Myocyte (in vitro differentiated cells): ENCODE data around the gene MAGOHB. TPM values are rescaled to one million over a fixed set of nuclear protein-coding genes. Genes with fewer than 3 reads are reported as not detected.
"Not testable (repeated sequence)": the region's sequence is repeated elsewhere in the genome, so short reads cannot be mapped to it uniquely, and the experiment has no call there.

Experiments
- DNase-seq: peaks from one replicate; pipeline ENCODE4 v3.0.0-alpha.2; 2012; ENCODE audit warnings: low read depth
- polyA plus RNA-seq: library from polyadenylated mRNA; unstranded; fragments of >200 nt; gene quantifications from one replicate; pipeline ENCODE4 v1.2.1, GENCODE V29; 2012; ENCODE audit warnings: missing spikeins
- total RNA-seq: library from RNA; depleted of rRNA; stranded (reverse); fragments of >200 nt; gene quantifications from 2 replicates; pipeline ENCODE4 v1.2.3, GENCODE V29; 2014

Gene MAGOHB
- total RNA-seq, result 19.4 and 24.0 TPM in 2 replicates
- polyA plus RNA-seq, result 24.2 TPM

- DNase-seq, result peak; percentile 99
Measured at GRCh38 chr12:10613349-10614055, at the start of gene MAGOHB. MAGOHB (minus strand) TSS chr12:10613609; CDS start chr12:10613532, 77 bp downstream.

DNA sequence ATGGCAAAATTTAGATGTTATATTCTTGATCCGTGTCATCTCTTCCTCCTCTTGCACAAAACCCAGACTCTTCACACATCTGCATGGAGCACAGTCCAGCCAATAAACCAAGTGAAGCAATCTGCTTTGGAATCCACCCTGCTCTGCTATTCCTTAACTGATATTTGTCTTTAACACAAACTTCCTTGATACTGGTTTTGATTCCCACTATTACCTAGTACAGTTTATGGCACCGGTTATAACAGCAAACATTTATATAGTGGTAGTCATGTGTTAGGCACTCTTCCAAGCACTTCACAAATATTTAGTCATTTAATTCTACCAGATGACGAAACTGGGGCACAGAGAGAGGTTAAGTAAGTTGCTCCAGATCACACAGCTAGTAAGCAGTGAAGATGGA lies 47.9 kb upstream of the MAGOHB start:
- no peak for DNase-seq

DNA sequence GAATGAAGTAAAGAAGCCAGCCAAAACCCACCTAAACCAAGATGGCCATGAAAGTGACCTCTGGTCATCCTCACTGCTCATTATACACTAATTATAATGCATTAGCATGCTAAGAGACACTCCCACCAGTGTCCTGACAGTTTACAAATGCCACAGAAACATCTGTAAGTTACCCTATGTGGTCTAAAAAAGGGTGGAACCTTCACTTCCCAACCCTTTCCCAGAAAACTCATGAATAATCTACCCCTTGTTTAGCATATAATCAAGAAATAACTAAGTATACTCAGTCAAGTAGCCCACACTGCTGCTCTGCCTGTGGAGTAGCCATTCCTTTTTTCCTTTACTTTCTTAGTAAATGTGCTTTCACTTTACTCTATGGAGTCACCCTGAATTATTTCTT lies 40.6 kb upstream of the MAGOHB start:
- DNase-seq, result no peak

DNA sequence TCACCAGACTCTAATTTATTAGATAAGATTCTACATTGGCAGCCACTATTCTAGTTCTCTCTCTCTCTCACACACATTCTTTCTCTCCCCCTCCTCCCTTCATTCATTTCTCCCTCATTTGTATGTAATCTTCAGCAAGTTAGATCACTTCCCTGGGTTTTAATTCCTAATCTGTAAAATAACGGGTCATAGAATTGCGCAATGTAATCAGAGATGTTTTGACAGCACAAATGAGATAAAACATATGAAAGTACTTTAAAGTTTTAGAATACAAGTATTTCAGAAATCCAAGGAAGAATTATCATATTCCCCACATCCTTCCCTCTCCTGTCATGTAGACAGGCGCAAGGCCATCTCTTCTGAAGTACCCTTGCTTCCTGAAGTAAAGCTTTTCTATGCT lies 38.8 kb upstream of the MAGOHB start:
- no peak for DNase-seq

DNA sequence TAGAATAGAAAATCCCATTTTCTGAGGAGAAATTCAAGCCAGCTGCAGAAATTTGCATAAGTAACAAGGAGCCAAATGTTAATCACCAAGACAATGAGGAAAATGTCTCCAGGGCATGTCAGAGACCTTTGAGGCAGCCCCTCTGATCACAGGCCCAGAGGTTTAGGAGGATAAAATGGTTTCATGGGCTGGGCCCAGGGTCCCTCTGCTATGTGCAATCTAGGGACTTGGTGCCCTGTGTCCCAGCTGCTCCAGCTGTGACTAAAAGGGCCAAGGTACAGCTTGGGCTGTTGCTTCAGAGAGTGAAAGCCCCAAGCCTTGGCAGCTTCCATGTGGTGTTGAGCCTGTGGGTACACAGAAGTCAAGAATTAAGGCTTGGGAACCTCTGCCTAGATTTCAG lies 33.2 kb upstream of the MAGOHB start:
- not testable (repeated sequence) for DNase-seq

- no peak for DNase-seq
Measured at GRCh38 chr12:10645910-10646309, 32.5 kb upstream of the MAGOHB start.

- no peak for DNase-seq
Measured at GRCh38 chr12:10641735-10642500, 28.5 kb upstream of the MAGOHB start.

GRCh38 chr12:10638728-10639127 lies 25.3 kb upstream of the MAGOHB start:
- DNase-seq, result no peak

DNA sequence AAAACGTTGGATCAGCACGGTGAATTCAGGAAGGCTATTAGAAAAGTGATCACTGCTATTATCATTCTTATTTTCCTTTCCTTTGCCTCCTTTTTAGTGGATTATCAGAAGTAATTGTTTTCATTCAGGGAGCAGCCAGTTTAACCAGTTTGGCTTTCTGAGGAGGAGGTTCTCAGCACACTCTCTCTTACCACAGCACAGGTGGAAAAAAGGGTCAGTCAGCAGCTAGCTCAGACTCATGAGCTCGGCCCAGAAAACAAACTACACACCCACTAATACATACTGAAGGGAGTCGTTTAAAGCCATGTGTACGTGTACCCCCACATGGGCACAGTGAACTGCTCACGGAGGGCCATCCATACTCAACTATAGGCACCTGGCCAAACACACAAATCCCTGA lies 23.2 kb upstream of the MAGOHB start:
- peak; percentile 62 for DNase-seq

GRCh38 chr12:10636124-10636523 lies 22.7 kb upstream of the MAGOHB start:
- no peak for DNase-seq

- no peak for DNase-seq
Measured at GRCh38 chr12:10635306-10635705, 21.9 kb upstream of the MAGOHB start.

GRCh38 chr12:10634427-10634826 lies 21.0 kb upstream of the MAGOHB start:
- DNase-seq, result peak; percentile 91

GRCh38 chr12:10633541-10633940 lies 20.1 kb upstream of the MAGOHB start:
- no peak for DNase-seq

- no peak for DNase-seq
Measured at GRCh38 chr12:10632226-10632625, 18.8 kb upstream of the MAGOHB start.

- DNase-seq, result peak; percentile 59
Measured at GRCh38 chr12:10624605-10625004, 11.2 kb upstream of the MAGOHB start.

DNA sequence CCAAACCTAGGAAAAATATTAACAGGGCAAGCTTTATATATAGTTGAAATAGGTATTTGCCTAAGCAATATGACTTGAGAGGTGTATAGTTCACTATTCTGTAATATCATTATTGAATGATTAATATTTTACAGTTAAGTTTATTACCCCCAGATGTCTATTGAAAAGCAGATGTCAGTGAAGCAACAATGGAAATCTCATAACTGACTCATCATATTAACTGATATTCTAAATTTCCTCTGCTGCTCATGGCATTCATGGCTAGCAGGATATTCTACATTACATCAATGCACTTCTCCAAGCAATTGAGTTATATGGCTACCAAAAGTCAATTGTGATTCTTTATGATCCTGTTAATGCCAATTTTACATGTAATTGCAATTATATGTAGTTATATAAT lies 9.7 kb upstream of the MAGOHB start:
- no peak for DNase-seq

DNA sequence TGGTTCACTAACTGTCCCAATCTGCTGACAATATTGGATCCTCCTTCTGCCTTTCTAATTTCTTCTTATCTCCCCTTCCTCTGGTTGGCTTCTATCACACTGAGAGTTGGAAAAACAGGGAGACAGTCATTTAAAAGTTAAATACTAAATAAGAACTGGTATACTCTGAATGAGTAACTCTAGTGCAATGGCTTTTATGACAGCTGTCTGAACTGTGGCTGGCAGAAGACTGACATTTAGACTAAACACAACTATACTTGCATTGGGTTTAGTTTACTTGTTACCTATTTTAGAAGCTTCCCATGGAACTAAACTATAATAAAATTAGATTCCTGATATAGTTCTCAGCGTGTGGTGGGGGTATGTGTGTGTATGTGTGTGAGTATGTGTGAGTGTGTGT lies 7.9 kb upstream of the MAGOHB start:
- DNase-seq, result peak; percentile 56

DNA sequence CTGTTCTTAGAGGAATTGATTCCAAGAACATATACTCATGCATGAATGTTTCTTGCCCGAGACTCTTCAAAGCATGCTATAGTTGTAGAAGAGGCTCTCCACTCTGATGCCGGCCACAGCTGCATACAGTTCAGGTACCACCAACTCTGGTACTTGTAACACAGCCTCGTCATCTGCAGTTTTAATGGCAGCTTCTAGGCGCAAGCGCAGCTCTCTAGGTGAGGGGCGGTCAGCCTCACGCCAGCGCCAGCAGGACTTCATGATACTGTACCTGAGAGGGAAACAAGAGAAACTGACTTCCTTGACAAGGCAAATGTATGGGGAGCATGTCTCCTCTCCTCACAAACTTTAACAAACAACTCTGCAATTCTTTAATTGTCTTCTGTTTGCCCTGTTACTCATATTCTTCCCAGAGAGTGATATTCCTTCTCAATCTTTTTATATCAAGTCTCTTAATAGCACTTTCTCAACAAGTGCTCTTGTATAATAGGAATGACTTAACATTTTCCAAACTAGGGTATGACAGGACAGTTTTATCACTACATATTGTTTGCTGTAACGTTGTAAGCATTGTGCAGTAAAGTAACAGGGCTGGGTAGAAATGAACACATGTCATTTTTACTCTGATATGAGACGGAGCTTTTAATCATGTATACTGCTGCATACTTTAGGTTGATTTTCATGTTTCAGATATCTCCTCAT lies 6.8 kb upstream of the MAGOHB start:
- no peak for DNase-seq

GRCh38 chr12:10618338-10618987 lies 5.1 kb upstream of the MAGOHB start:
- peak; percentile 86 for DNase-seq

DNA sequence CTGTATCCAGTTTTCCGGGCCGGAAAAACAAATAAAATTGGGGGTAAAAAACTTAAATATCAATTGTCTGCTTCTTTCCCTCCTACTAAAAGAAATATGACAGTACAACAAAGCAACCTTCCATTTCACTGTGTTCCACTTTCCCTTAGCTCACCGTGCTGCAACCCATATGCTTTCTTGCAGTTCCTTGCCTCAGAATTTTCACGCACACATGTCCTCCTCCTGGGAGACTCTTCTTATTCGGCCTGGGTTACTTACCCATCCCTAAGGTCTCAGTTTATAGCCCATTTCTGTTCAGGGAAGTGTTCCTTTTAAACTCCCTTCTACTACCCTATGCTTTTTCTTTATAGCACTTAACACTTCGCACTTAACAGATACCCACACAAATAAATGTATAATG lies 4.5 kb upstream of the MAGOHB start:
- DNase-seq, result no peak

- no peak for DNase-seq
Measured at GRCh38 chr12:10615532-10615931, 2.1 kb upstream of the MAGOHB start.

DNA sequence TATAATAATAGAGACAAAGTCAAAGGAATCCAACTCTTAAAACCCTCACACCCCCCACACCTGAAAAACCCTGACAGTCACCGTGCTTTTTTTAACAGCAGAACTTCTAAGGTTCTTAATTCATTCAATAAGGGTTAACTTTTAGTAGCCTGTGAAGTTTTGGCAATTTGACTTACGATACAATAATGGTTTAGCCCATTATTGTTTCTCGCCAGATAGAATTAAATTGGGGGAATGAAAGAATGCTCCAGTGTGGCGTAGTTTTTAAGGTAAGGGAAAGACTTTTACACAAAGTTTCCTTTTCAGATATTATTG lies 604 bp upstream of the MAGOHB start:
- DNase-seq, result no peak
